ENCODE results near the gene CASZ1.

GRCh38 chr1:10621906-10622305, 174.5 kb downstream of the CASZ1 start:
- TF ChIP-seq CTCF (IDR thresholded peaks at IDR 0.05): no peak
- TF ChIP-seq POLR2A (IDR thresholded peaks at IDR 0.05): no peak

Data from thyroid gland (tissue), 4 donors.